ENCODE measurements around the gene PLPPR3.
A peak's percentile ranks its signal among the peaks of the same experiment; 100 is the strongest.
"Not testable (repeated sequence)": the region's sequence is repeated elsewhere in the genome, so short reads cannot be mapped to it uniquely, and the experiment has no call there.

The PLPPR3 gene

GRCh38 chr19:852136-853013 is 30.6 kb upstream of the PLPPR3 start, which contains the start of gene ELANE:
TSS of gene ELANE (plus strand) at chr19:852303. CDS start at chr19:852329, 26 bp downstream.
- H3K9ac ChIP-seq (ENCODE audit: low read length): no peak within 1 kb of the TSS
- H3K36me3 ChIP-seq (ENCODE audit: insufficient read depth, low read length): no peaks in the 10 kb centered on the region
- H3K9me3 ChIP-seq (ENCODE audit: low read length): no peaks in the 10 kb centered on the region
- H3K27me3 ChIP-seq (ENCODE audit: control insufficient read depth in 1 of 2, insufficient read depth in 2 of 2, low read length in 2 of 2): peaks cover 0 to 32% of the 10 kb centered on the region in 2 donors
- H3K4me1 ChIP-seq (ENCODE audit: insufficient read depth, low read length): peaks cover 15% of the 10 kb centered on the region
- H3K27ac ChIP-seq (ENCODE audit: low read depth, low read length): peak within 1 kb of the TSS; percentile 21
- H3K4me3 ChIP-seq (ENCODE audit: low read depth in 1 of 2, low read length in 2 of 2): no peak within 1 kb of the TSS

- H3K9ac ChIP-seq (ENCODE audit: low read length): no peak overlapping the region
- no peaks in the 10 kb centered on the region for H3K9me3 ChIP-seq (ENCODE audit: low read length)
- peaks cover 15% of the 10 kb centered on the region for H3K4me1 ChIP-seq (ENCODE audit: insufficient read depth, low read length)
- H3K4me3 ChIP-seq (ENCODE audit: low read depth in 1 of 2, low read length in 2 of 2): peak overlapping the region in 1 of 2 donors; percentile 22
- H3K27ac ChIP-seq (ENCODE audit: low read depth, low read length): peak overlapping the region; percentile 21
- H3K36me3 ChIP-seq (ENCODE audit: insufficient read depth, low read length): no peaks in the 10 kb centered on the region
- peaks cover 0 to 39% of the 10 kb centered on the region in 2 donors for H3K27me3 ChIP-seq (ENCODE audit: control insufficient read depth in 1 of 2, insufficient read depth in 2 of 2, low read length in 2 of 2)
Observed at GRCh38 chr19:850979-851335, 29.2 kb upstream of the PLPPR3 start.

GRCh38 chr19:850221-850978 is 28.6 kb upstream of the PLPPR3 start:
- peaks cover 0 to 36% of the 10 kb centered on the region in 2 donors for H3K27me3 ChIP-seq (ENCODE audit: control insufficient read depth in 1 of 2, insufficient read depth in 2 of 2, low read length in 2 of 2)
- peak overlapping the region; percentile 30 for H3K27ac ChIP-seq (ENCODE audit: low read depth, low read length)
- H3K9me3 ChIP-seq (ENCODE audit: low read length): no peaks in the 10 kb centered on the region
- H3K9ac ChIP-seq (ENCODE audit: low read length): no peak overlapping the region
- H3K4me1 ChIP-seq (ENCODE audit: insufficient read depth, low read length): peaks cover 15% of the 10 kb centered on the region
- peak overlapping the region in 1 of 2 donors; percentile 22 for H3K4me3 ChIP-seq (ENCODE audit: low read depth in 1 of 2, low read length in 2 of 2)
- no peaks in the 10 kb centered on the region for H3K36me3 ChIP-seq (ENCODE audit: insufficient read depth, low read length)

GRCh38 chr19:849195-849594 is 27.4 kb upstream of the PLPPR3 start:
- H3K9ac ChIP-seq (ENCODE audit: low read length); H3K9me3 ChIP-seq (ENCODE audit: low read length); H3K27ac ChIP-seq (ENCODE audit: low read depth, low read length); H3K4me3 ChIP-seq (ENCODE audit: low read depth in 1 of 2, low read length in 2 of 2); H3K36me3 ChIP-seq (ENCODE audit: insufficient read depth, low read length): not testable (repeated sequence)
- H3K4me1 ChIP-seq (ENCODE audit: insufficient read depth, low read length): peaks cover 15% of the 10 kb centered on the region
- peaks cover 0 to 35% of the 10 kb centered on the region in 2 donors for H3K27me3 ChIP-seq (ENCODE audit: control insufficient read depth in 1 of 2, insufficient read depth in 2 of 2, low read length in 2 of 2)

- H3K4me1 ChIP-seq (ENCODE audit: insufficient read depth, low read length): peaks cover 15% of the 10 kb centered on the region
- no peak overlapping the region for H3K27ac ChIP-seq (ENCODE audit: low read depth, low read length)
- no peak overlapping the region for H3K9ac ChIP-seq (ENCODE audit: low read length)
- peaks cover 0 to 40% of the 10 kb centered on the region in 2 donors for H3K27me3 ChIP-seq (ENCODE audit: control insufficient read depth in 1 of 2, insufficient read depth in 2 of 2, low read length in 2 of 2)
- no peak overlapping the region for H3K4me3 ChIP-seq (ENCODE audit: low read depth in 1 of 2, low read length in 2 of 2)
- H3K36me3 ChIP-seq (ENCODE audit: insufficient read depth, low read length): no peaks in the 10 kb centered on the region
- no peaks in the 10 kb centered on the region for H3K9me3 ChIP-seq (ENCODE audit: low read length)
Observed at GRCh38 chr19:848386-848921, 26.7 kb upstream of the PLPPR3 start.

GRCh38 chr19:845707-846521 is 24.2 kb upstream of the PLPPR3 start:
- H3K27ac ChIP-seq (ENCODE audit: low read depth, low read length): no peak overlapping the region
- no peaks in the 10 kb centered on the region for H3K9me3 ChIP-seq (ENCODE audit: low read length)
- peaks cover 0 to 44% of the 10 kb centered on the region in 2 donors for H3K27me3 ChIP-seq (ENCODE audit: control insufficient read depth in 1 of 2, insufficient read depth in 2 of 2, low read length in 2 of 2)
- H3K9ac ChIP-seq (ENCODE audit: low read length): no peak overlapping the region
- H3K4me1 ChIP-seq (ENCODE audit: insufficient read depth, low read length): peaks cover 11% of the 10 kb centered on the region
- H3K36me3 ChIP-seq (ENCODE audit: insufficient read depth, low read length): no peaks in the 10 kb centered on the region
- H3K4me3 ChIP-seq (ENCODE audit: low read depth in 1 of 2, low read length in 2 of 2): no peak overlapping the region

- no peak overlapping the region for H3K4me3 ChIP-seq (ENCODE audit: low read depth in 1 of 2, low read length in 2 of 2)
- peaks cover 3% of the 10 kb centered on the region for H3K4me1 ChIP-seq (ENCODE audit: insufficient read depth, low read length)
- no peak overlapping the region for H3K9ac ChIP-seq (ENCODE audit: low read length)
- no peaks in the 10 kb centered on the region for H3K9me3 ChIP-seq (ENCODE audit: low read length)
- H3K27ac ChIP-seq (ENCODE audit: low read depth, low read length): no peak overlapping the region
- H3K36me3 ChIP-seq (ENCODE audit: insufficient read depth, low read length): no peaks in the 10 kb centered on the region
- peaks cover 0 to 48% of the 10 kb centered on the region in 2 donors for H3K27me3 ChIP-seq (ENCODE audit: control insufficient read depth in 1 of 2, insufficient read depth in 2 of 2, low read length in 2 of 2)
Observed at GRCh38 chr19:844546-844971, 22.8 kb upstream of the PLPPR3 start.

GRCh38 chr19:843836-844545 is 22.2 kb upstream of the PLPPR3 start:
- H3K27ac ChIP-seq (ENCODE audit: low read depth, low read length): no peak overlapping the region

GRCh38 chr19:843180-843835 is 21.6 kb upstream of the PLPPR3 start:
- no peaks in the 10 kb centered on the region for H3K9me3 ChIP-seq (ENCODE audit: low read length)
- H3K4me1 ChIP-seq (ENCODE audit: insufficient read depth, low read length): peaks cover 3% of the 10 kb centered on the region
- H3K36me3 ChIP-seq (ENCODE audit: insufficient read depth, low read length): no peaks in the 10 kb centered on the region
- H3K9ac ChIP-seq (ENCODE audit: low read length): no peak overlapping the region
- no peak overlapping the region for H3K27ac ChIP-seq (ENCODE audit: low read depth, low read length)
- no peak overlapping the region for H3K4me3 ChIP-seq (ENCODE audit: low read depth in 1 of 2, low read length in 2 of 2)
- peaks cover 0 to 48% of the 10 kb centered on the region in 2 donors for H3K27me3 ChIP-seq (ENCODE audit: control insufficient read depth in 1 of 2, insufficient read depth in 2 of 2, low read length in 2 of 2)

More at GRCh38 chr19:843836-844545, 22.2 kb upstream of the PLPPR3 start:
- Histone ChIP-seq H3K9ac (ENCODE audit: low read length) (no peak overlapping the region), H3K36me3 (ENCODE audit: insufficient read depth, low read length) (no peaks in the 10 kb centered on the region), H3K4me1 (ENCODE audit: insufficient read depth, low read length) (peaks cover 3% of the 10 kb centered on the region), H3K9me3 (ENCODE audit: low read length) (no peaks in the 10 kb centered on the region), H3K4me3 (ENCODE audit: low read depth in 1 of 2, low read length in 2 of 2) (no peak overlapping the region), H3K27me3 (ENCODE audit: control insufficient read depth in 1 of 2, insufficient read depth in 2 of 2, low read length in 2 of 2) (peaks cover 0 to 48% of the 10 kb centered on the region in 2 donors)

- H3K9me3 ChIP-seq (ENCODE audit: low read length); H3K4me1 ChIP-seq (ENCODE audit: insufficient read depth, low read length); H3K36me3 ChIP-seq (ENCODE audit: insufficient read depth, low read length); H3K9ac ChIP-seq (ENCODE audit: low read length); H3K27ac ChIP-seq (ENCODE audit: low read depth, low read length); H3K4me3 ChIP-seq (ENCODE audit: low read depth in 1 of 2, low read length in 2 of 2): not testable (repeated sequence)
- peaks cover 0 to 46% of the 10 kb centered on the region in 2 donors for H3K27me3 ChIP-seq (ENCODE audit: control insufficient read depth in 1 of 2, insufficient read depth in 2 of 2, low read length in 2 of 2)
Observed at GRCh38 chr19:842802-843179, 21.0 kb upstream of the PLPPR3 start.

Data from muscle layer of colon (tissue), 2 donors.